GM21786 (cell line): Measurements from ENCODE around the gene GRIFIN.

ENCODE experiments used
- ATAC-seq: cut with Tn5 transposase; IDR thresholded peaks from one replicate; pipeline ENCODE4 v1.9.1; 2021; ENCODE audit not compliant: unreplicated experiment

The GRIFIN gene

DNA sequence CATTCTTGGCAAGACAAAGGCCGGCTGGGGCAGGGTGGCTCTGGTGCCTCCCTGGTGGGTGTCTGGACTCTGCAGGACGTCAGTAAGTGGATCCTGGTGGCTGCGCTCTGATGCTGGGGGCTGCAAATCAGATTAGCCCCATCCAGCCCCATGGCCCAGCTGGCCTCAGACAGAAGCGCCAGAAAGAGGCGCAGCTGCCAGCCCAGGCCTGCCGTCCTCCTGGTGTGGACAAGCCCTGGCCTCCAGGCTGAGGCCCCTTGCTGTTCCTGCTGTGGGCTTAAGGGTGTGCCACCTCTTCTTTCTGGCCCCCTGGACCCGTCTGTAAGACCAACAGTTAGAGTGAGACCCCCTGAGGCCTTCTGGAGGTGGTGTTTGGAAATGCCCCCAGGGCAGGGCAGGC lies 37.5 kb upstream of the GRIFIN start:
- ATAC-seq, result no peak

DNA sequence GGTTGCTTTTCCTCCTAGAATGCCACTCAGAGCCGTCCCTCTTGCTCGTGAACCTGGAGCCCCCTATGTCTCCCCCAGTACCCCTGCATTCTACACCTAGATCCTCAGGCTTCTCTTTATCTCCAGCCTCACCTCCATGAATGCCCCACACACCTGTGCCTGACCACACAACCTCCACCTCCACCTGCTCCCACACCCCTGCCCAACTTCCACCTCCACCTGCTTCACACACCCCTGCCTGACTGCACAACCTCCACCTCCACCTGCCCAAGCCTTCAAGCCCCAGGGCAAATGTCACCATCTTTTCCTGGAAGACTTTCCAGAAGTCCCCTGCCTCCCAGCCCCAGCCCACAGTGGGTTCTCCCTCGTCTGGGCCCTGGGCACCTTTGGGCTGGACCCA lies 36.5 kb upstream of the GRIFIN start:
- ATAC-seq, result no peak

DNA sequence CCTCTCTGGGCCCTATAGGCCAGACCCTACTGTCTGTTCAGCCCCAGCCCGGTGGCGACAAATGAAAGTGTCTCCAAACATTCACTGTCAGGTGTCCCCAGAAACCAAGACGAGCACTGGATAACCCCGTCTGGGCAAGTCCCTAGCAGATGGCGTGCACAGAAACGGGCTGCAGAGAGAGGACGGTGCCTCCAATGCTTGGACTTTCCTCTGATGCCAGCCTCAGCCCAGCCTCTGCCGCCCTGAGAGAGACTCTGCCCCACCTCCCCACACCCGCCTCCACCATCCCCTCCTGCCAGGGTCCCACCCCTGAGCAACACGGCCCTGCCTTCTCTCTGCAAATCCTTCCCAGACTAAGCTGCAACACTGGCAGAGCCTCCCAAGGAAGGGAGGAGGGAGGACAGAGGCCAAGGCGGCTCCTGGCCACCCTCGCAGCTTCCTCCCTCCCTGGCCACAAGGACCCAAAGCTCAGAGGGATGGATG lies 36.0 kb upstream of the GRIFIN start:
- ATAC-seq, result no peak

DNA sequence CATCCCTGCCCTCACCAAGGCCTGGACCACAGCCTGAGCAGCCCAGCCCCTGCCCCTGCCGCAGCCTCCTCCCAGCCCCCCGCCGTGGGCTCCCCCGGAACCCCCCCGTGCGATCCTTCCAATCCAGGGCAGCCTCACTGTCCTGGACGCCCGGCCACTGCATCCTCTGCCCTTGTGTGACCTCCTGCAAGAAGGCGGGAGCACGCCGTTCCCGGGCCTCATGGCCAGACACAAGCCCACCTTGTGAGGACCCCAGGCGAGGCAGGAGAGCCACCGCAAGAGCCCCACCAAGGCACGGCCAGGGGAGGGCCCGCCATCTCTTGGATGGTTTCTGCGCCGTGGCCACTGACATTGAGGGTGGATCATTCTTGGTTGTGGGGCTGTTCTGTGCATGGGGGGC lies 35.6 kb upstream of the GRIFIN start:
- no peak for ATAC-seq

DNA sequence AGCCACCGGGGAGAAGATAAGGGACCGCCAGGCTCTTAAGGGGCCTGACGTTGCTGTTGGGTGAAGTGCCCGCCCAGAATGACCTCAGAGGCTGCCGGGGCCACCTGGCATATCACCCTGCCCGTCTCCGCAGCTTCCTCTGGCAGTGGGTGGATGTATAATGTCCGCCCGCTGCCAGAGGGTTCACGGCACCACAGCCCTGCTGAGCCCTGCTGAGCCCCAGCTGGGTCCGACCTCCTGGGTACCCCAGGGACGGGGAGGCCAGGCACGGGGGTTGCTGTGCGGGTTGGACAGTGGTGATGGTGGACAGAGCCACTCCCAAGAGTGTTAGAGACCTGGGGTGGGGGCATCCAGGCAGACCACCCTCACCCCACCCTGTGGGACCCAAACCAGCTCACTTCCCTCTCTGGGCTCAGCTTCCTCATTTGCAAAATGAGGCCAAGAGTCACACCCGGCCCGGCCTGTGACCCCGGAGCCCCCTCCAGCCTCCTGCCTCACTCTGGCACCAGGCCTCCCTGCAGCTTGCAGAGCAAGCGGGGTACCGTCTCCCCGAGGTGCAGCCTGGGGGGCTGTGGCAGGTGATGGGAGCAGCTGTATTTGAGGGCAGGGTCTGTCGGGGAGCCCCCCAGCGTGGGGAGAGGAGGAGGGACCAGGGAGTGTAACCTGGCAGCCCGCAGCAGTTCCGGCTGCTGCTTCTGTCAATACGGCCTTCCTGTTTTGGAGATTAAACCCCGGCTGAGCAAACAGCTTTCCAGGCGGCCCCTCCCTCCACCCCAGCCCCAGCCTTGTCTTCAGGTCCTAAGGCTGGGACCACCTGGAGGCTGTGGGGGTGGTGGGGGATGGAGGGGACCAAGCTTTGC lies 34.9 kb upstream of the GRIFIN start:
- ATAC-seq, result no peak

DNA sequence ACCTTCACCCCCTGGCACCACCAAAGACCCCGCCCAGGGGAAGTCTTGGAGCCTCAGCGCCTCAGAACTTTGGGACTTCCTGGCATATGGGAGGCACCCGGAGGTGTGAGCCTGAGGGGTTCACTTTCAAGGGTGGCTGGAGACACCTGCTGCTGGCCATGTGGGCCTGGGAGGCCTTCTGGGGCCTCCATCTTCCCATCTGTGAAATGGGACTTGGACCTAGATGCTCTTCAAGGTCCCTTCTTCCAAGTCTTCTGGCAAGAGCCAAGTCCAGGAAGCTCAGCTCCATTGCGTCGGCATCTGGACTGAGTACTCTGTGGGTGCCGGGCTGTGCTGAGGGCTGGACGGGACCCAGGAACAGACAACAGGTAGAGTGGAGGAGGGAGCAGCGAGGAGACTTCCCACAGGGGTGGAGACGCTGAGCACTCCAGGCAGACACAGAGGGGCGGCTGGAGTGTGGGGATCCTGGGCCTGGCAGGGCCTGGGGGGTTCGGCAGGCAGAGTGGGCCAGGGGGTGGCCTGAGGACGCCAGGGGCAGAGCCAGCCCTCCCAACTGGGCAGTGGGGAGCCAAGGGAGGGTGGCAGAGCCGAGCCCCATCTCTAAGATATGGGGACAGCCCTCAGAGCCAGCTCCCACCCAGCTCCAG lies 34.1 kb upstream of the GRIFIN start:
- no peak for ATAC-seq

DNA sequence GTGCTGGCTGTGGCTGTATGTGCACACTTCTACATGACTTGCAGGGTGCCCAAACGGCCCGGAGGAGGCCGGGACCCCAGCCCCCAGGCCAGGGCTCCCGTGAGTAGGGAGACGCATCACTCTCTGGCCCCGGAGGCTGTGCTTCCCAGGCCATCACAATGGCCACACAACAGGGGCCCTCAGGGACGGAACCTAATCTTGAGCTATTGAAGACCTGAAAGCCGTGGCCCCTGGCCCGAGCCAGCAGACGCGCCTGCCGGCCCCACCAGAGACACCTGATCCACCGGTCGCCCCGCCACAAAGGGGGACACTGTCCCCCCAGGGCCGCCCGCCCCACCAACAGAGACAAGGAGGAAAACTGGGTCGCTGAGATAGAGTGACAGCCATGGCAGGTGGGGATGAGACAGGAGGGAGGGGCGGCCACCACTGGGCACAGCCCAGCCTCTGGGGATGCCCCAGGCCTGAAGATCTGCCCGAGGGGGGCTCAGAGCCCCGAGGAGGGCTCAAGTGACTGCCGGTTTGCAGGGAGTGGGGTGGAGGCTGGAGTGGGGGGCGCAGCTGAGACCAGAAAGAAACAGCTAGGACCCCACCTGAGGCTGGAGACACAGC lies 33.2 kb upstream of the GRIFIN start:
- no peak for ATAC-seq

DNA sequence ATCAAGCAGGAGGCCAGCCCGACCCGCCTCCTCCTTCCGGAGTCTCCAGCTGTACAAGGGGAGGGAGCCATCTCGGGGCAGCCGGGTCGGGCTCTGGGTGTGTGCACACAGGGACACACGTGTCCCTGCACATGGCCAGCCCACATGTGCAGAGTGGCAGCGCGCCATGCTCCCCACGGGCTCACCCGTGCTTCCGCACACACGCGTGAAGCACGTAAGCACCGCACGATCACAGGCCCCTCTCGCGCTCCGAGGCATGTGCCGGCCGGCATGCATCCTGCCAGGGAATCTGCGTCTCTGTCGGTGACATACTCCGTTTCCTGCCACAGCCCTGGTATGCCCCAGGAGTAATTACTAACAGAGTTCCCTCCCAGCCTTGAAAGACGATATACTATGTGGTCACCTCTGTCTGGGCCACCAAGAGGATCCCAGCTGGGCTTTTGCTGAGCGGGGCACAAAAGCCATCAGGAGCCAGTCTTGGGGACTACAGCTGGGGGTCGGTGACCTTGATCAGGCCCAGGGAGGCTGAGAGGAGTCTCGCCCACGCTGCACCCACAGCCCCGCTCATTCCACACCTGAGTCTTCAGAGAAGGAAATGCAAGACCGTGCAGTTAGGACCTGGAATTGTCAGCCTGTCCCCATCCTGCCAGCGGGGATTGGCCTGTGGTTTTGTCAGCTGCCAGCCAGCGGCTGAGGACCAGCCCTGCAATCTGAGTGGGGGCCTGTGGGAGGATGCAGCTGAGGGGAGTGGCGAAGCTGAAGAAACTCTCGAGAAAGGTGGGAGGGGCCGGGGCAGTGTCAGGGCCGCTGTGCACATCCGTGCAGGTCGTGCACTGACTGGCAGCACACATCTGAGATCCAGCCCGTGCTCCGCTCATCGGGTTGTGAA lies 32.4 kb upstream of the GRIFIN start:
- ATAC-seq, result peak; percentile 49

DNA sequence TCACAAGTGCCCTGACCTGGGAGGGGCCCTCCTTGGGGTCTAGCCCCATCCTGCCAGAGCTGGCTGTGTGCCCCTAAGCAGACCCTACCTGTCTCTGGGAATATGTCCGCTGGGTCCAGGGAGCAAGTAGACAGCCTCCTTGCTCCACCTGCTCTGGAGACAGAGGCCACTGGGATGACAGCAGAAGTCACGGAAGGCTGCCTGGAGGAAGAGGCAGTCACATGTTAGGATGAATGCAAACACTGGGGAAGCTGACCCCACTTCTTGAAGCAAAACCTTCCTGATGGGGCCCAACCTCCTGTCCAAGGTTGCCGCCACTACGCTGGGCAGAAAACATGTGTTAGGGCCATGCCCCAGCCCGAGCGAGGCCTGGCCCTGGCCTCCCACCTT lies 31.7 kb upstream of the GRIFIN start:
- ATAC-seq, result no peak

DNA sequence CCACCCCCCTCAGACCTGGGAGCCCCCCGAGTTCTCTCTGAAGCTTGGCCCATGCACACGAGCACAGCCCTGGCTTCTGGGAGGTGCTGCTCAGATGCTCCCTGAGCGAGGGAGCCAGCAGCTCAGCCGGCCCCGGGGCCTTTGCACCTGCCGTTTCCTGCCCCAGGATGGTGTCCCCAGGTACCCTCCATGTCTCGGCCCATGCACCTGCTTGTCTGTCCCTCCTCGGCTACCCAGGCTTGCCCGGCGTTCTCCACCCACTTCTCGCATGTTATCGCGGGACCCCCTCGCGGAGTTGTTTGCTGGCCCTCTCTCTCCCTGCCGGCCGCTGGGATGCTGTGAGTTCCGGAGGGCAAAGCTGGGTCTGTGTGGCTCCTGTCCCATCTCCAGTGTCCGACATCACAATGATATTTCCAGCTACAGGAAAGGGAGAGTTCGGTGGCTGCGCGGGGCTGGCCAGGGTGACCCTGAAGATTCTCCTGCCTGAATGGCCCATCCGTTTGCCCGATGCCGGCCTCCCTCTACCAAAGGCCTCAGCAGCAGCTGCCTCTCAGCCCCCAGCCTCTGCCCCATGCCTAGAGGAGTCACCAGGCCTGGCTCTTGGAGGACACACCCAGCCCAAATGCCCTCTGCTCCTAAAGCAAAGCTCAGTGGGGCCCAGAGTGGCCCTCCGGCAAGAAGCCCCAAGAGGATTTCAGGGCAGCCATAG lies 31.2 kb upstream of the GRIFIN start:
- no peak for ATAC-seq

DNA sequence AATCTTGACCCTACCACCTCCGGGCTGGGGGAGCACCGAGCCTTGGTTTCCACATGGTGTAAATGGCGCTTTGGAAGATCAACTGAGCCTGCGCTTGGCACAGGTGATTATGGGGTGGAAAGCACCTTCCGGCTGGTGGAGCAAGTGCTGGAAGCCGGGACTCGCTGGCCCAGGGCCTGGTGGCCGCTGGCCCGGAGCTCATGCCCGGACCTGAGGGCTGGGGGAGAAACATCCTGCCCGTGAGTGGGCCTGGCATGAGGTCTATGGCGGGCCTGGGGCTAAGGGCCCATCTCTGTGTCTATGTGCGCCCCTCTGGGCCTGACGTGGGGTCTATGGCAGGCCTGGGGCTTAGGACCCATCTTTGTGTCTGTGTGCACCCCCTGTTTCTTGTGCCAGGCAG lies 29.2 kb upstream of the GRIFIN start:
- ATAC-seq, result no peak

DNA sequence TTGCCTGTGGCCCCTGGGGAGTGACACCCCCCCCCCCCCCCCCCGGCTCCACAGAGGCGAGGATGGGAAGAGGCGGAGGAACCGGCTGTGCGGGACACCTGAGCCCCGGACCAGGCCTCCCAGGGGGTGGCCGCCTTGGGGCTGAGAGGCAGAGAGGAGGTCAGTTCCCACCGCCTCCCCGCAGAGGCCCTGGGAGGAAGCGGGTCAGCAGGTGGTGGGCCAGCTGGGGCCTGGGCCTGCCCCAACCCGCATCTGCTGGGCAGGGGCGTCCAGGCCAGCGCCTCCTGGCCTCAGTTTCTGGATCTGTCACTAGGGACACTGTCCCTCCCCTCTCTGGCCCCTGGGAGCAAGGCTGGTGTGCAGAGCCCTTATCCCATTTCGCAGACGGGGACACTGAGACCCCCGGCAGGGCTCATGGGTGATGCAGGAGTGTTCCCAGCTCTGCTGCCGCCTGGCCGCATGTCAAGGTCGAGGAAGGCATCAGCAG lies 28.7 kb upstream of the GRIFIN start:
- ATAC-seq, result no peak

DNA sequence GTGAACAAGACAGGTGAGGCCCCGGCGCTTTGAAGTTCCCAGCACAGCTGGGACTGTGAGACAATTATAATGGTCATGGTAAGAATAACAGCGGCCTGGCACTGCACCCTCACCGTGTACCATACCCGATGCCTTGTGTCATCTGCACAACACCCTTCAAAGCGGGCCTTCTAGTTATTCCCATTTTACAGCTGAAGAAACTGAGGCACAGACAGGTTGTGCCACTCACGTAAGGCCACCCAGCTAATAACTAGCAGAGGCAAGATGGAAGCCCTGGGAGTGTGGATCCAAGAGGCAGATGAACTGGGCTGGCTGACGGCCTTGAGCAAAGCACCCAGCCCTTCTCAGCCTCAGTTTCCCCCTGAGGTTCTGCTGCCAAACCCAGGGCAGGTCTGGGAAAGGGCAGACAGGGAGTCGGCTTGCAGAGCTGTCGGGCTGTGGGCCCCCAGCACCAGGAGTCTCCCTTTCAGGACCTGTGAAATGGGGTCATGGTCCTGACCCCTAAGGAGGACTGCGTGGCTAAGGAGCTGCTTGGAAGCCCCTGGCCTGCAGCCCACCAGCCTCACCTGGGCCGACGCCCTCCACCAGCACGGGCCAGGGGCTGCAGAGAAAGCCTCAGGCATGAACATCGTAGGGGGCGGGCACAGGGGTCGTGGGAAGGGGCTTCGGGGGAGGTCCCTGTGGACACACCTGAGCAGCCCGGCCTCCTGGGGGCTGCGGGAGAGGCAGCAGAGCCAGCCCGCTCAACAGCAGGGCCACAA lies 28.1 kb upstream of the GRIFIN start:
- no peak for ATAC-seq

DNA sequence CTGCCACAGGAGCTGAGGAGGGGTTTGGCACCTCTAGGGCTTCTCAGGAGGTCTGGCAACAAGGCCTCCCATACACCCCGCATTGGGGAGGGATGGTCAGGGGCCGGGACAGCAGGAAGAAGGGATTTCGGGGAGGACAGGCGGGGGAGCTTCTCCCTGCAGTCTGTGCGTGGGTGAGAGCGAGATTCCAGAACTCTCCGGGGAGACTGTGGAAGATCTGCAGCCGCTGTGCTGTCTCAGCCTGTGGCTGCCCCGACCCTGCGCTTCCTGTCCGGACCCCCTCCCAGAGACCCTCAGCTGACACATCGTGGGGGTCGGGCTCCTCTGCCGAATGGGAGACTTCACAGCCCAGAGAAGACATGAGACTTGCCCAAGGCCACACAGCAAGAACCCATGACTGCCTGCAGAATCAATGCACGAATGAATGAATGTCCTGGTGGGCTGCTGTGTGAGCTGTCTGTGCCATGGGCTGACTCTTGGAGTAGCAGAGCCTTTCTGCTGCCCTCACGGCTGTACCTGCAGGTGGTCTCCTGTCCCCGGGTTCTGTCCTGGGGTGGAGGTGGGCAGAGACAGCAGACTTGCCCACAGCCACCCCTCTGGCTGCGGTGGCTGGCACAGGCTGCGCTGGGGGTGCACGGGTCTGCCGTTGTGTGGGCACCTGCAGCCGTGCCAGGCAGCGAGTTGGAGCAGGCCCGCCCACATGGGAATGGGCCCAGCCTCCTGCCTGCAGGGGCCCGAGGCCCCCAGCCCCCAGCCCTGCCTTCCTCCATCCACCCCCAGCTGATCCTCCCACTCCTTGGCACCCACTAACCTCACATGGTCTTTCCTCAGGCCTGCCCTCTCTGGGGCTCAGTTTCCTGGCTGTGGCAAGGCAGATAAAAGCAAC lies 27.1 kb upstream of the GRIFIN start:
- no peak for ATAC-seq

DNA sequence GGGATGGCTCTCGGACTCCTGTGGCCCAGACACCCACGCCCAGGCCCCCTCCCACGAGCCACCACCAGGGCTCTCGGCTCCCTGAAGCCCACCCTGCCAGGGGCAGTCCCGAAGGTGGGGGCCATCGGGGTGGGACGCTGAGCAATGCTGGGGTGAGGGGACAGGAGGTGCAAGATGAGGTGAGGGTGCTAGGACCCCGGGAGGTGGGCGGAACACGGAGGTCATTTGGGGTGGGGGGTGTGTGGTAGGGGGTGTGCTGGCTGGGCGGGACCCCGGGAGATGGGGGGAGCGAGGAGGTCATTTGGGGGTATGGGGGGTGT lies 26.4 kb upstream of the GRIFIN start:
- ATAC-seq, result no peak

DNA sequence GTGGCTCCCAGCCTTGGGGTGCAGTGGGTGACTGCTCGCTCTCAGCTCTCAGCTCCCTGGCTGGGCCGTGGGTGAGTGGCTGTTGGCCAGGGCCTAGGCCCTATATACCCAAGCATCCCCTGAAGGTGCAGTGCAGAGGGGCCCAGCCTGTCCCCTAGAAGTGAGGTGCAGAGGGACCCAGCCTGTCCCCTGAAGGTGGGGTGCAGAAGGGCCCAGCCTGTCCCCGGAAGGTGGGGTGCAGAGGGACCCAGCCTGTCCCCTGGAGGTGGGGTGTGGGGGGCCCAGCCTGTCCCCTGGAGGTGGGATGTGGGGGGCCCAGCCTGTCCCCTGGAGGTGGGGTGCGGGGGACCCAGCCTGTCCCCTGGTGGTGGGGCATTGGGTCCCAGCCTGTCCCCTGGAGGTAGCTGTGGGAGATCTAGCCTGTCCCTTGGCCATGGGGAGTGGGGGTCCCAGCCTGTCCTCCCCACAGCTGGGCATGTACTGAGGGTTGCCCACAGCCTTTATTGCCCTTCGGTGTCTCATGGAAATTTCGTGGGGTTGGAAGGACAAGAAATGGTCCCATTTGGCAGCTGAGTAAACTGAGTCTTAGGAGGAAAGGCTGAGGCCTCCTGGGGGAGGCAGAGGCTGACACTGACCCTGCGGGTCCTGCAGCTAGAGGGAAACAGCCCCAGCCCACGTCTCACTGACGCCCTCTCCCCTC lies 25.9 kb upstream of the GRIFIN start:
- no peak for ATAC-seq

DNA sequence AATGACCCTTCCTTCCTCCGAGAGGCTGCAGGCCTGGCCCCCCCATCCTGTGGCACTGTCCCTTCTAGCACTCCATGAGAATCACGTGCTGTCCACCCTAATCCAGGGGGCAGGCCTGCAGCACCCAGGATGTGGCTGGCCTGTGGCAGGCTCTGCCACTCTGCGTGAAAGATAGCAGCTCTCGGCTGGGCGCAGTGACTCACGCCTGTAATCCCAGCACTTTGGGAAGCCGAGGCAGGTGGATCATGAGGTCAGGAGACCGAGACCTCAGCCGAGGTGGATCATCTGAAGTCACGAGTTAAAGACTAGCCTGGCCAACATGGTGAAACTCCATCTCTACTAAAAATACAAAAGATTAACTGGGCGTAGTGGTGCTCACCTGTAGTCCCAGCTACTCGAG lies 24.5 kb upstream of the GRIFIN start:
- ATAC-seq, result no peak

DNA sequence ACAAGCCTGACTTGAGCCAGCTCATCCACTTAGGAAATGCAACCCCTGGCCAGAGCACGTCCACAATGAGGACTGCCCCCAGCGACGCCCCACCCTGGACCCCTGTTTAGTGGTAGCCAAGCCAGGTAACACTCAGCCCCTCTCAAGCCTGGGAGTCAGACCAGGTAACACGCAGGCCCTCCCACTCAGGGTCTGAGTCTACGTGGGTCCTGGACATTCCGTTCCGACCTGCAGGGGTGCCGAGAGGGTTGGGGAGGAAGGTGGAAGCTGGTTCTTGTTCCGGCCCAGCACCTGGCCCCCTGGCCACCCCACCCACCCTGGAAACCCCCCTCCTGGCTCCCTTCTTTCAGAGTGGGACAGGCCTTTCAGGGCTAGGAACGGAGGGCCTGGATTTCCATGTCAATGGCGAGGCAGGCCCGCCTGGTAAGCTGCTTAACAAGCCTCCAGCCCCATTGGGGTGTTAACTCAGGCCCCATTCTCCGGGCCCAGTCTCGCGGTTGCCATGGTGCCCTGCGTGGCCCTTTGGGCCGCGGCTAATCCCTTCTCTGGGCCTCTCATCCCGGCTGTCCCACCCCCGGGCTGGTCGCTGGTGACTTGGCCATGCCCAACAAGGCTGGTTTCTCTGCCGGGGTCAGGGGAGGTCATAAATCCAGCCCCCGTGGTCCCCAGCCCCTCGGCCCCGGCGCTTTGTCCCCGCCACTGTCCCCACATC lies 23.7 kb upstream of the GRIFIN start:
- no peak for ATAC-seq
